ENCODE measurements around the gene LRRC40.

The LRRC40 gene

GRCh38 chr1:70101774-70102173 lies 103.6 kb downstream of the LRRC40 start (continued):
- TF ChIP-seq ZNF530 (tag by site-specific recombination; IDR thresholded peaks at IDR 0.05; ENCODE audit: low read depth) (no peak), ZNF624 (tag by site-specific recombination; IDR thresholded peaks at IDR 0.05) (no peak), ZNF670 (tag by site-specific recombination; IDR thresholded peaks at IDR 0.05; ENCODE audit: low read depth) (no peak), KLF8 (tag by site-specific recombination; IDR thresholded peaks at IDR 0.05) (no peak), ZNF214 (tag by site-specific recombination; IDR thresholded peaks at IDR 0.05; ENCODE audit: borderline replicate concordance) (no peak)
- TF ChIP-seq, protein P1, sequence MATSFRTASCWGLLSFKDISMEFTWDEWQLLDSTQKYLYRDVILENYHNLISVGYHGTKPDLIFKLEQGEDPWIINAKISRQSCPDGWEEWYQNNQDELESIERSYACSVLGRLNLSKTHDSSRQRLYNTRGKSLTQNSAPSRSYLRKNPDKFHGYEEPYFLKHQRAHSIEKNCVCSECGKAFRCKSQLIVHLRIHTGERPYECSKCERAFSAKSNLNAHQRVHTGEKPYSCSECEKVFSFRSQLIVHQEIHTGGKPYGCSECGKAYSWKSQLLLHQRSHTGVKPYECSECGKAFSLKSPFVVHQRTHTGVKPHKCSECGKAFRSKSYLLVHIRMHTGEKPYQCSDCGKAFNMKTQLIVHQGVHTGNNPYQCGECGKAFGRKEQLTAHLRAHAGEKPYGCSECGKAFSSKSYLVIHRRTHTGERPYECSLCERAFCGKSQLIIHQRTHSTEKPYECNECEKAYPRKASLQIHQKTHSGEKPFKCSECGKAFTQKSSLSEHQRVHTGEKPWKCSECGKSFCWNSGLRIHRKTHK (tag by site-specific recombination; IDR thresholded peaks at IDR 0.05) = no peak

DNA sequence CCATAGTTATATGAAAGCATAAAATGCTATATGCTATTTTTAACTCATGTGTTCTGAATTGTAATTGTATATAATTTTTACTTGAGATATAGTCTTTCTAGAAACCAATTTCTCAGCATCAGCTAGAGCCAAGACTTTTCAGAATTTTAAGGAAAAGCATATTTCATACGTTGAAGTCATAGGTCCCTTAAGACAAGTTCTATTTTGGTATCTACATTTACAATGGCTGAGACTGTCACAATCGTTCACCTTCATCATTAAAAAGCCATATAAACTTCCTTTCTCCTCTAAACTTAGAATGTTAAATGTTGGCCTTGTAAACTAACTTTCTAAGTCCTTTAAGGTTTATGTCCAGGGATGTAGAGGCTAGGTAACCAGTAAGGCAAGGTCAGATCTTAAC lies 104.1 kb downstream of the LRRC40 start:
- Histone ChIP-seq H3K4me3 (ENCODE audit: low read depth, low read length) (no peak overlapping the region), H3K4me1 (ENCODE audit: control insufficient read depth, insufficient read depth, low read length) (no peaks in the 10 kb centered on the region), H3K27ac (ENCODE audit: extremely low read depth, low read depth, low read length) (no peak overlapping the region), H3K36me3 (ENCODE audit: control insufficient read depth in 2 of 2, insufficient read depth in 1 of 2, low read length in 2 of 2) (no peaks in the 10 kb centered on the region), H3K9me3 (ENCODE audit: control insufficient read depth, insufficient read depth, low read depth, low read length) (no peaks in the 10 kb centered on the region)
- TF ChIP-seq ZNF791 (tag by site-specific recombination; IDR thresholded peaks at IDR 0.05) (no peak), ZNF174 (tag by site-specific recombination; IDR thresholded peaks at IDR 0.05) (no peak), ZNF175 (tag by site-specific recombination; IDR thresholded peaks at IDR 0.05) (no peak), ZNF600 (tag by site-specific recombination; IDR thresholded peaks at IDR 0.05) (no peak), BCL6B (tag by site-specific recombination; IDR thresholded peaks at IDR 0.05) (no peak), ZNF510 (tag by site-specific recombination; IDR thresholded peaks at IDR 0.05; ENCODE audit: insufficient replicate concordance) (no peak), ZNF341 (tag by site-specific recombination; IDR thresholded peaks at IDR 0.05; ENCODE audit: low read depth) (no peak), ZNF623 (tag by site-specific recombination; IDR thresholded peaks at IDR 0.05) (no peak), RBAK (tag by site-specific recombination; IDR thresholded peaks at IDR 0.05) (no peak), ZNF530 (tag by site-specific recombination; IDR thresholded peaks at IDR 0.05; ENCODE audit: low read depth) (no peak), ZNF391 (tag by site-specific recombination; IDR thresholded peaks at IDR 0.05; ENCODE audit: borderline replicate concordance, low read depth) (no peak), SP2 (tag by site-specific recombination; IDR thresholded peaks at IDR 0.05) (no peak), ZNF223 (tag by site-specific recombination; IDR thresholded peaks at IDR 0.05) (no peak), ZBTB48 (tag by site-specific recombination; IDR thresholded peaks at IDR 0.05) (no peak), ZNF621 (tag by site-specific recombination; IDR thresholded peaks at IDR 0.05) (no peak)
- TF ChIP-seq, protein P2, sequence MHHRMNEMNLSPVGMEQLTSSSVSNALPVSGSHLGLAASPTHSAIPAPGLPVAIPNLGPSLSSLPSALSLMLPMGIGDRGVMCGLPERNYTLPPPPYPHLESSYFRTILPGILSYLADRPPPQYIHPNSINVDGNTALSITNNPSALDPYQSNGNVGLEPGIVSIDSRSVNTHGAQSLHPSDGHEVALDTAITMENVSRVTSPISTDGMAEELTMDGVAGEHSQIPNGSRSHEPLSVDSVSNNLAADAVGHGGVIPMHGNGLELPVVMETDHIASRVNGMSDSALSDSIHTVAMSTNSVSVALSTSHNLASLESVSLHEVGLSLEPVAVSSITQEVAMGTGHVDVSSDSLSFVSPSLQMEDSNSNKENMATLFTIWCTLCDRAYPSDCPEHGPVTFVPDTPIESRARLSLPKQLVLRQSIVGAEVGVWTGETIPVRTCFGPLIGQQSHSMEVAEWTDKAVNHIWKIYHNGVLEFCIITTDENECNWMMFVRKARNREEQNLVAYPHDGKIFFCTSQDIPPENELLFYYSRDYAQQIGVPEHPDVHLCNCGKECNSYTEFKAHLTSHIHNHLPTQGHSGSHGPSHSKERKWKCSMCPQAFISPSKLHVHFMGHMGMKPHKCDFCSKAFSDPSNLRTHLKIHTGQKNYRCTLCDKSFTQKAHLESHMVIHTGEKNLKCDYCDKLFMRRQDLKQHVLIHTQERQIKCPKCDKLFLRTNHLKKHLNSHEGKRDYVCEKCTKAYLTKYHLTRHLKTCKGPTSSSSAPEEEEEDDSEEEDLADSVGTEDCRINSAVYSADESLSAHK (tag by site-specific recombination; IDR thresholded peaks at IDR 0.05) = no peak
- TF ChIP-seq, protein P3, sequence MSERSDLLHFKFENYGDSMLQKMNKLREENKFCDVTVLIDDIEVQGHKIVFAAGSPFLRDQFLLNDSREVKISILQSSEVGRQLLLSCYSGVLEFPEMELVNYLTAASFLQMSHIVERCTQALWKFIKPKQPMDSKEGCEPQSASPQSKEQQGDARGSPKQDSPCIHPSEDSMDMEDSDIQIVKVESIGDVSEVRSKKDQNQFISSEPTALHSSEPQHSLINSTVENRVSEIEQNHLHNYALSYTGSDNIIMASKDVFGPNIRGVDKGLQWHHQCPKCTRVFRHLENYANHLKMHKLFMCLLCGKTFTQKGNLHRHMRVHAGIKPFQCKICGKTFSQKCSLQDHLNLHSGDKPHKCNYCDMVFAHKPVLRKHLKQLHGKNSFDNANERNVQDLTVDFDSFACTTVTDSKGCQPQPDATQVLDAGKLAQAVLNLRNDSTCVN (tag by site-specific recombination; optimal IDR thresholded peaks at IDR 0.05) = no peak
- TF ChIP-seq, protein P4, sequence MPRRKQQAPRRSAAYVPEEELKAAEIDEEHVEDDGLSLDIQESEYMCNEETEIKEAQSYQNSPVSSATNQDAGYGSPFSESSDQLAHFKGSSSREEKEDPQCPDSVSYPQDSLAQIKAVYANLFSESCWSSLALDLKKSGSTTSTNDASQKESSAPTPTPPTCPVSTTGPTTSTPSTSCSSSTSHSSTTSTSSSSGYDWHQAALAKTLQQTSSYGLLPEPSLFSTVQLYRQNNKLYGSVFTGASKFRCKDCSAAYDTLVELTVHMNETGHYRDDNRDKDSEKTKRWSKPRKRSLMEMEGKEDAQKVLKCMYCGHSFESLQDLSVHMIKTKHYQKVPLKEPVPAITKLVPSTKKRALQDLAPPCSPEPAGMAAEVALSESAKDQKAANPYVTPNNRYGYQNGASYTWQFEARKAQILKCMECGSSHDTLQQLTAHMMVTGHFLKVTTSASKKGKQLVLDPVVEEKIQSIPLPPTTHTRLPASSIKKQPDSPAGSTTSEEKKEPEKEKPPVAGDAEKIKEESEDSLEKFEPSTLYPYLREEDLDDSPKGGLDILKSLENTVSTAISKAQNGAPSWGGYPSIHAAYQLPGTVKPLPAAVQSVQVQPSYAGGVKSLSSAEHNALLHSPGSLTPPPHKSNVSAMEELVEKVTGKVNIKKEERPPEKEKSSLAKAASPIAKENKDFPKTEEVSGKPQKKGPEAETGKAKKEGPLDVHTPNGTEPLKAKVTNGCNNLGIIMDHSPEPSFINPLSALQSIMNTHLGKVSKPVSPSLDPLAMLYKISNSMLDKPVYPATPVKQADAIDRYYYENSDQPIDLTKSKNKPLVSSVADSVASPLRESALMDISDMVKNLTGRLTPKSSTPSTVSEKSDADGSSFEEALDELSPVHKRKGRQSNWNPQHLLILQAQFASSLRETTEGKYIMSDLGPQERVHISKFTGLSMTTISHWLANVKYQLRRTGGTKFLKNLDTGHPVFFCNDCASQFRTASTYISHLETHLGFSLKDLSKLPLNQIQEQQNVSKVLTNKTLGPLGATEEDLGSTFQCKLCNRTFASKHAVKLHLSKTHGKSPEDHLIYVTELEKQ (tag by site-specific recombination; IDR thresholded peaks at IDR 0.05; ENCODE audit: borderline replicate concordance) = no peak
- POLR2A ChIA-PET = no interaction called here
- CTCF ChIA-PET = no interaction called here

All from HEK293 (cell line).